NCI-H1417 (cell line): ENCODE data around the gene COPB2.
A peak's percentile ranks its signal among the peaks of the same experiment; 100 is the strongest.
"Not testable (repeated sequence)": the region's sequence is repeated elsewhere in the genome, so short reads cannot be mapped to it uniquely, and the experiment has no call there.

Experiments
- DNase-seq, 3 experiments: peaks; one replicate each; lab custom pipeline; 2025; lab: John Stamatoyannopoulos, UW

The COPB2 gene

DNA sequence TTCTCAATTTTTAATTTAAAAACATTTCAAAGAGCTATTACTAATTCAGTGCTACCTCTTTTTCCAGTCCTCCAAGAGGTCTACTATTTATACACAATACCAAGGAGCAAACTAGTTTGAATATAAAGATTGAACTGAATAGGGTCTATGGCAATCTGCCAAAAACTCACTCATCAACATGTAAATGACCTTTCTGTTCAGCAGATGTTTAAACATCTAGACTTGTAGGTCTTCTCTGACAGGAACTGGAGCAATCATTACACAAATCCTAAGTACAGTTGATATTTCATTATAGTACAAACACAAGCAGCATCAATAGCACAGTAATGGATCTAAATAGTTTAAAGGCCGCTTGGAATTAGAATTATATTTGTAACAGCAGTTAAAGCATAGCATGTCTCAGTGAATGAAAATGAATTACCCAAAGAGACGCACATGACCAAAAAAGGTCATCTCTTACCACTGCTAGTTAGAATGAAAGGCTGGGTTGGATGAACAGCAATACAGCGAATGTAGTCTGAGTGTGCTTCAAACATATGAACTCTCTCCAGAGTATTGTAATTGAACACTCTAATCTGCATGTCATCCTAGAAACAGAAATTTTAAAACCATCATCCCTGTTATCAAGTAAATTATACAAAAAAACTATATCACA is 10.7 kb downstream of the COPB2 start:
- peak; percentile 46 to 90 (median 75) for DNase-seq

DNA sequence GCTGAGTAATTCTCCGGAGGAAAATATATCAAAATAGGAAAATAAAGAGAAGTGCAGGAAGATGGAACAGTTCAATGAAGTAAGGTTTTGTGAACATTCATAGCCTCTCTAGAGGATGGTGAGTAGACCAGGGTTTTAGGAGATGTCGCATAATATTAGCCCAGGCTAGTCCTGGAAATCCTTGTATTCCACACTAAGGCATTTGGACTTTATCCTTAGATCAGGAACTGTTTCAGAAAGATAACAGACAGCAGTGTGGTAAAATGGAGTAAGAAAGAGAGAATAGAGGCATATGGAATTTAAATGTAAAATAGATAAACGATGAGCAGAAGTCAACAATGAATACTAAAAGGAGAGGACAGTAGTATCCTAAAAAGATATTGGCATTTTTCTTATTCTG is 12.1 kb downstream of the COPB2 start:
- no peak for DNase-seq

GRCh38 chr3:139374099-139374498 is 15.3 kb downstream of the COPB2 start:
- DNase-seq, result no peak

- DNase-seq, result no peak
These were observed 24.9 kb downstream of the COPB2 start for GRCh38 chr3:139364549-139364948.

- no peak for DNase-seq
These were observed 28.2 kb downstream of the COPB2 start for GRCh38 chr3:139361276-139361675.

DNA sequence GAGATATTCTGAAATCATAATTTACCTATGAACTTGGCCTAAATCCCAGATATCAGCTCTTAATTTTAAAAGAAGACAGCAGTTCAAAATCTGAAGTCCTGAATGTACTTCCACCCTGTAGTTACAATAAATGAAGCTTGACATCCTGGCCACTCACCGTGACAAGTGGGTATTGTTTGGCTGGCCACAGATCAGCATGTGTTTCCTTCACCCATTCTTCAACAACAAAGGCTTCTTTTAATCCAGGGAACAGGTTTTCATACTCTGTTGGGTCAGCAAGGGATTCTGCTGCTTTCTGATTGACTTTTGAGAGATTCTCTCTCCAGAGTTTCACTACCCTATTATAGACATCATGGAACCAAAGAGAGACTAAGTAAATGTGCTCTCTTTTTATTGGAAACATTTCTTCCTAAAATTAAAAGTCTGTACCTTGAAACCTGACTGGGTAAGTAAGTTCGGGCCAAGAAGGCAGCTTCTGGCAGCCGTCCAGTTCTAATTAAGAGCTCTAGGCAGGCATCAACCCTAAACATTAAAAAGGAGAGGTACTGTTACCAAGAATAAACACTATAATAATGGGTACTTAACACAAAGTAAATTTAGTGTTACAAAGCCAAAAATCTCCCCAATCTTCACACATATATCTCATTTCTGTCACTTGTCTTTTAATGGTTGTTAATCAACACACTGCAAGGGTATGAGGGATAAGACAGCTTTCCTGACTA is 30.4 kb downstream of the COPB2 start:
- peak; percentile 55 to 87 (median 56) for DNase-seq

GRCh38 chr3:139357899-139358298 is 31.5 kb downstream of the COPB2 start:
- no peak for DNase-seq

GRCh38 chr3:139355891-139356290 is 33.6 kb downstream of the COPB2 start:
- no peak for DNase-seq

GRCh38 chr3:139355476-139355875 is 34.0 kb downstream of the COPB2 start:
- no peak for DNase-seq

- no peak for DNase-seq
These were observed 34.8 kb downstream of the COPB2 start for GRCh38 chr3:139354661-139355060.

- DNase-seq, result peak; percentile 1 to 70 (median 39)
These were observed 35.4 kb downstream of the COPB2 start for GRCh38 chr3:139353920-139354556.

DNA sequence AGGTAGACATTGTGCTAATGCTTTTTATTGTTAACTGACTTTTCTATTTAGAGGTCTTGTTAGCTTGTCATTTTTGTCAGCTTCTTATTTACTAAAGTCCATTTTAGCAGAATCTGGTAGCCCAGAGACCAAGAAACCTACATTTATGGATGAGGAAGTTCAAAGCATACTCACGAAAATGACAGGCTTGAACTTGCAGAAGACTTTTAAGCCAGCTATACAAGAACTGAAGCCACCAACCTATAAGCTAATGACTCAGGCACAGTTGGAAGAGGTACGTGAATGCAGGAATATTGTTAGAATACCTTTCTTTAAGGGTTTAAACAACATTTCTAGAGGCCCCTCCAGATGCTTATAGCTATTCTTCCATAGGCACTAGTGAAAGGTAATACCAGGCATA is 42.7 kb downstream of the COPB2 start:
- no peak for DNase-seq

DNA sequence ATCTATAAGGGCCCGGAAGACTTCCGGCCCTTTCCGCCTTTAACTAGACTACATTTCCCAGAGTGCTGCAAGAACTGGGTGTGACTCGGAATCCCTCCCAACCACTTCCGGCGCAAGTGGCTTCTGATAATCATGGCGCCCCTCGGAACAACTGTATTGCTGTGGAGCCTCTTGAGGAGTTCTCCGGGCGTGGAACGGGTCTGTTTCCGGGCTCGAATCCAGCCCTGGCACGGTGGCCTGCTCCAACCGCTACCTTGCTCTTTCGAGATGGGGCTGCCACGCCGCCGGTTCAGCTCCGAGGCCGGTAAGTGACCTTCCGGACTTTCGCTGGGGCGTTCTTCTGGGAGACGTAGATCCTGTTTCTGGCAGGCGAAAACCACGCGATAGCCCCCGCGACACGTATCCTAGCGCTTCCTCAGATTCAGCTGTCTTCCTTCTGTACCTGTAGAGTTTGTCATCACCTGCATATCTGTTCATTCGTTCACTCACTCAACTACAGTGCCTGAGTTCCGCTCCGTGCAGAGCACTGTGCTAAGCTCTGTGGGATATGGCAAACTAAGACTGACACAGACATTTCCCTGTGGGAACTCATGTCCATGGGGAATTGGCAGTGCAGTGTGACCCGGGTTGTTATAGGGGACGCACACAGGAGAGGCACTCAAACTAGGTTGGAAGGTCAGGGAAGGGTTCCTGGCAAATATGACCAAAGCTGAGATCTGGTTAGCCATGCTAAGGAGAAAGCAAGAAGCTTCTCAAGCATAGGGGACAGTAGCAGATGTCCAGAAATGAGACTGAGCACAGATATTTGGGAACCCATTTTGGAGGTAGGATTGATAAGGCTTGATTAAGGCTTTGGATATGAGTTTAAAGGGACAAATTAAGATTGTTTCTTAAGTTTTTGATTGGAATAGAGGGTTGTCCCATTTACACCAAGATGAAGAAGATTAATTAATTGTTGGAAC is 45.3 kb downstream of the COPB2 start, which contains the start of gene MRPS22:
Gene MRPS22 (plus strand): TSS at position 126 of the 962 bp plus-strand sequence. CDS start 7 bp downstream, at position 133.
- DNase-seq, result peak; percentile 82 to 91 (median 83)

GRCh38 chr3:139342054-139342453 is 47.4 kb downstream of the COPB2 start:
- no peak for DNase-seq

- no peak for DNase-seq
These were observed 48.7 kb downstream of the COPB2 start for GRCh38 chr3:139340784-139341183.

DNA sequence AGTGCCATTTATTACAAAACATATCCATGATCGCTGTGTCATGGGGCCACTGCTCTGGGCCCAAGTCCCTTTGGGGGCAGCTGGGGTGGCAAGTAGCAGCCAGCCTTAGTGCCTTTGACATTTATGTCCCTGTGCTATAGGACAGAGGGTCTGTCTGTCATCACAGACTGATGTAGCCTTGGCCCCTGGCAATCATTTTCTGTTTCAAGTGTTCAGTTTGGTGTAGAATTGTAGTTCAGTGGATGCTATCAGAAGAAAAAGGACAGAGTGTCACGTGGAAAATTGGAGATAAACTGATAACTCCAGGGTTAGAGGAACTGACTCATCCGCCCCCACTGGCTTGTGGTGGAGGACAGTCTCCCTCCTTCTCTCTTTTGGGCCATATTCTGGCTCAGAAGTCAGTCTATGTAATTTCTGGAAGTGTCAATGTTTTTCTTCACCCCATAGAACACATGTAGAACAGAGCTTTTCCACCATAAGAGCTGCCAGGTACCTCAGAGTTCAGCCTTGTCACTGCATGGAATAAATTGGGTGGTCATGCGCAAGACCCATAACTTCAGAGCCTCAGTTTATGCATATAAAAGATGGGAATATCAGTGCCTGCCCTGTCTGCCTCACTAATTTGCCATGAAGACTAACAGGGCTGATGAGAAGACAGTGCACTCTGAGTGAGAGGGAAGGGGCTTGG is 50.1 kb downstream of the COPB2 start:
- no peak for DNase-seq

DNA sequence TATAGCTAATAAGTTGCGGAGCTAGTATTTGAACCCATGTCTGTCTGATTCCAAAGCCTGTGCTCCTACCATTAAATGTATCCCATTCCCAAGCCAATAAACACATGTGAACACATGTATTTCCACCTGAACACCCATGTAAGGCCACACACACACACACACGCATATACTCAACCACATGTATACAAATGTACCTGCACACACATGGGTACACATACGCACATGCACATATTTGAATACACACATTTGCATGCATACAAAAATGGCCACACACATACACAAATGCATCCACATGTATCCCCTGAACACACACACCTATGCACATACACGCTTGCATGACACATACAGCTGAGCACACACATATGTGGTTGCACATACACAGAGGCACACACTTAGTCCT is 51.0 kb downstream of the COPB2 start:
- DNase-seq, result no peak

- not testable (repeated sequence) for DNase-seq
These were observed 54.8 kb downstream of the COPB2 start for GRCh38 chr3:139334675-139335074.

DNA sequence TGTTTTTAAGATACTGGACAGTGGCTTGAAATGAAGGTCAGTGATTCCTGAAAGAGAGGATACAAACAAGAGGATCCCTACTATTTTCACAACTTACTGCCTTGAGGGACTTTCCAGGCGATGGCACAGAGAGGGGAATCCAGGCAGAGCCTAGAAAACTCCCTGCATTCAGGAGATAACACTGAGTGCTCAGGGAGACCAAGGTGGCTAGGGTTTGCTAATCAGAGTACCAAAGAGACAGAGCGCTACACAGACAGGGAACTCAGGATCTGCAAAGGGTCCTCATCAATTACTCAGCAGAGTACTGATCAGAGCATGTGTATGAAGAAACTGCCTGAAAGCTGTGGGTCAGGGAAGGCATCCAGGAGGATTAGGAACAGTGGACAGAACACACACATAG is 57.4 kb downstream of the COPB2 start:
- DNase-seq, result no peak

- DNase-seq, result peak; percentile 70 to 83 (median 72)
These were observed 60.0 kb downstream of the COPB2 start for GRCh38 chr3:139329364-139329850.

- no peak for DNase-seq
These were observed 61.1 kb downstream of the COPB2 start for GRCh38 chr3:139328356-139328755.
